ENCODE data around the gene IGFL1. TPM values are rescaled to one million over a fixed set of nuclear protein-coding genes. Genes with fewer than 3 reads are reported as not detected.
"Not testable (repeated sequence)": the region's sequence is repeated elsewhere in the genome, so short reads cannot be mapped to it uniquely, and the experiment has no call there.

IGFL1 gene
- total RNA-seq, result not detected

DNA sequence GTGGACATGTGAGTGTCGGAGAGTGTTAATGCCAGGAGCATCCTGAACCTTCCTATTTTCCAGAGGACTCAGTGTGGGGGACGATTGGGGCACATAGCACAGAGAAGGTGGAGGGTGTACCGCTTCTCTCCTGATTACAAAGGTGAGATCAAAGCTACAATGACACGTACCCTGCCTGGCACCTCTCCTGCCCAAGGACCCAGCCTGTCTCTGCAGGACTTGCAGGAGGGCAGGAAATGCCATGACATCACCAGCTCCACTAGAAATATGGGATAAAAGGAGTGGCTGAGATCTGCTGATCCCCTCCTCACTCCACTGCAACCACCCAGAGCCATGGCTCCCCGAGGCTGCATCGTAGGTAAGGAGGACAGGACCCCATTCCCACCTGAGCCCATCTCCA is at the start of gene IGFL1:
IGFL1 (plus strand) TSS at position 301 of the 400 bp plus-strand sequence; CDS start at position 334, 33 bp downstream.
- peaks cover 0 to 2% (median 0%) of the 10 kb centered on the region in 4 donors for H3K4me1 ChIP-seq
- intact Hi-C loops (cut with DNase I), result no loop called here
- H3K36me3 ChIP-seq, result no peaks in the 10 kb centered on the region
- H3K4me3 ChIP-seq, result no peak within 1 kb of the TSS
- H3K9me3 ChIP-seq, result no peaks in the 10 kb centered on the region
- no peak within 1 kb of the TSS for H3K27ac ChIP-seq (replicated peaks in 1 of 4)
- WGBS, result 64% methylated on average over 6 of the region's 6 CpGs
- no peak for DNase-seq (ENCODE audit: extremely low spot score)
- TF ChIP-seq POLR2AphosphoS5 (IDR thresholded peaks at IDR 0.05), result no peak
- TF ChIP-seq POLR2A (IDR thresholded peaks at IDR 0.05; ENCODE audit: low read depth), result no peak
- TF ChIP-seq CTCF (IDR thresholded peaks at IDR 0.05), result no peak
- TF ChIP-seq EP300 (IDR thresholded peaks at IDR 0.05), result no peak
- peaks cover 0 to 80% (median 1%) of the 10 kb centered on the region in 4 donors for H3K27me3 ChIP-seq

- H3K9me3 ChIP-seq, result no peaks in the 10 kb centered on the region
- no peaks in the 10 kb centered on the region for H3K4me1 ChIP-seq
- no peaks in the 10 kb centered on the region for H3K36me3 ChIP-seq
- H3K27ac ChIP-seq (replicated peaks in 1 of 4), result no peak overlapping the region
- intact Hi-C loops (cut with DNase I), result no loop called here
- 50% methylated on average over 5 of the region's 5 CpGs for WGBS
- TF ChIP-seq CTCF (IDR thresholded peaks at IDR 0.05) (no peak), POLR2AphosphoS5 (IDR thresholded peaks at IDR 0.05) (no peak), POLR2A (IDR thresholded peaks at IDR 0.05; ENCODE audit: low read depth) (no peak), EP300 (IDR thresholded peaks at IDR 0.05) (no peak)
- no peak for DNase-seq (ENCODE audit: extremely low spot score)
- peaks cover 0 to 34% (median 0%) of the 10 kb centered on the region in 4 donors for H3K27me3 ChIP-seq
- no peak overlapping the region for H3K4me3 ChIP-seq
Observed at GRCh38 chr19:46180701-46181387, 48.7 kb upstream of the IGFL1 start.

DNA sequence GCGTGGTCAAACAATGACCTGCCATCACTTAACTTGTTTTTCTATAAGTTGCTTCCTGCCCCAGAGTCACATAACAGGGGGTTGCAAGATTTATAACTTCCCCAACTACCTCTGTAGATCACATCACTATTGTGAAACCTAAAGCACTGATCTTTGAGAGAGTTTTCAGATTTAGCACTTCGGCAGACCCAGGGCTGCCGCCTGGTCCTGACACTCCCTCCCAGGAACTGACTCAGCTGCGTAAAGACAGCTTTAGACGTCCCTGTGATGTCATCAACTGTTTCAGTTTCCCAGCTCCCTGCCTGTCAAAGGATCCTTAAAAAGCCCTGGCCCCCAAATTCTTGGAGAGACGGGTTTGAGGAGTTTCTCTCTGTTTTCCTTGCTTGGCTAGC is 48.2 kb upstream of the IGFL1 start:
- no peak for TF ChIP-seq EP300 (IDR thresholded peaks at IDR 0.05)
- no peak for TF ChIP-seq POLR2AphosphoS5 (IDR thresholded peaks at IDR 0.05)
- no peak for TF ChIP-seq POLR2A (IDR thresholded peaks at IDR 0.05; ENCODE audit: low read depth)
- no peak for TF ChIP-seq CTCF (IDR thresholded peaks at IDR 0.05)
- 47% methylated on average over 6 of the region's 6 CpGs for WGBS
- Histone ChIP-seq H3K4me3 (no peak overlapping the region), H3K36me3 (no peaks in the 10 kb centered on the region), H3K9me3 (no peaks in the 10 kb centered on the region), H3K27me3 (peaks cover 0 to 32% (median 0%) of the 10 kb centered on the region in 4 donors), H3K27ac (replicated peaks in 1 of 4) (no peak overlapping the region), H3K4me1 (no peaks in the 10 kb centered on the region)
- DNase-seq (ENCODE audit: extremely low spot score), result no peak
- intact Hi-C loops (cut with DNase I), result no loop called here

DNA sequence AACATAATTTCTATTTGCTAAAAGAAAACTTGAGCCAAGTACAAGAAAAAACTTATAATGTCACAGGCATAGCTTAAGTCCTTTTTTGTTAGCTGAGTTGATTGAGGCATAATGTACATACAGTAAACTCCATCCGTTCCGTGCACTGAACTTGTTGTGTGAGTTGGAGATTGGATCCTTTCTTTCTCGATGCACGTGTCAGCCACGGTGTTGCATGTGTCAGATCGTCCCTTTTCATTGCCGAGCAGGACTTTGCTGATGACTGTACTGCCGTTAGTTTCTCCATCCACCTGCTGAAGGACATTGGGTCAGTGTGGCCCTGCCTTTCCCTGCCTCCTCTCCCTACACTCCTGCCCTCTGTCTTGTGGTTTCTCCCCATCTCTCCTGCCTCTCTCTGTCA is 47.1 kb upstream of the IGFL1 start:
- intact Hi-C loops (cut with DNase I), result no loop called here
- H3K36me3 ChIP-seq, result no peaks in the 10 kb centered on the region
- H3K27me3 ChIP-seq, result peaks cover 0 to 22% (median 0%) of the 10 kb centered on the region in 4 donors
- H3K9me3 ChIP-seq, result no peaks in the 10 kb centered on the region
- H3K4me3 ChIP-seq, result no peak overlapping the region
- H3K4me1 ChIP-seq, result no peaks in the 10 kb centered on the region
- TF ChIP-seq EP300 (IDR thresholded peaks at IDR 0.05) (no peak), CTCF (IDR thresholded peaks at IDR 0.05) (no peak), POLR2A (IDR thresholded peaks at IDR 0.05; ENCODE audit: low read depth) (no peak), POLR2AphosphoS5 (IDR thresholded peaks at IDR 0.05) (no peak)
- no peak overlapping the region for H3K27ac ChIP-seq (replicated peaks in 1 of 4)
- WGBS, result 87% methylated on average over 8 of the region's 8 CpGs
- DNase-seq (ENCODE audit: extremely low spot score), result no peak

- not testable (repeated sequence) for H3K36me3 ChIP-seq; H3K27ac ChIP-seq (replicated peaks in 1 of 4); DNase-seq (ENCODE audit: extremely low spot score); H3K4me1 ChIP-seq; H3K9me3 ChIP-seq; H3K4me3 ChIP-seq
- intact Hi-C loops (cut with DNase I), result loop anchor here (5.0 kb wide), 1 partner anchor 108 kb away; no protein-coding TSS in a partner anchor
- 80% methylated on average over 6 of the region's 6 CpGs for WGBS
- peaks cover 0 to 23% (median 0%) of the 10 kb centered on the region in 4 donors for H3K27me3 ChIP-seq
Observed at GRCh38 chr19:46184775-46185710, 44.5 kb upstream of the IGFL1 start.
